RWPE2 (cell line): ENCODE measurements around the gene TNFRSF14.

ENCODE experiments used
- ATAC-seq: fragments of 200-7000 bp; cut with Tn5 transposase; 3 replicates; pipeline ENCODE4 v1.9.1; 2021; ENCODE audit warnings: low read depth
- DNase-seq: peaks from one replicate; pipeline ENCODE4 v3.0.0-alpha.2; 2020; ENCODE audit warnings: low spot score
- H3K27ac ChIP-seq: fragments of 450-650 bp; 2 replicates; pipeline ENCODE4 v1.5.1; 2017; ENCODE audit warnings: mild to moderate bottlenecking; ENCODE audit not compliant: poor library complexity, severe bottlenecking
- H3K27me3 ChIP-seq: fragments of 250-450 bp; sonication (Bioruptor Pico); 2 replicates; pipeline ENCODE4 v1.5.1; 2021; ENCODE audit warnings: mild to moderate bottlenecking, moderate library complexity; ENCODE audit not compliant: insufficient read depth, poor library complexity, severe bottlenecking
- H3K36me3 ChIP-seq: fragments of 250-450 bp; sonication (Bioruptor Pico); 2 replicates; pipeline ENCODE4 v1.5.1; 2020; ENCODE audit warnings: low read depth, mild to moderate bottlenecking, moderate library complexity
- H3K4me1 ChIP-seq: fragments of 250-450 bp; sonication (Bioruptor Pico); 2 replicates; pipeline ENCODE4 v1.5.1; 2021; ENCODE audit warnings: mild to moderate bottlenecking, moderate library complexity; ENCODE audit not compliant: insufficient read depth, poor library complexity, severe bottlenecking
- H3K4me3 ChIP-seq: fragments of 250-450 bp; sonication (Bioruptor Pico); 2 replicates; pipeline ENCODE4 v1.5.1; 2021; ENCODE audit warnings: mild to moderate bottlenecking, moderate library complexity; ENCODE audit not compliant: severe bottlenecking
- H3K9me3 ChIP-seq: fragments of 250-450 bp; sonication (Bioruptor Pico); 2 replicates; pipeline ENCODE4 v1.5.1; 2021; ENCODE audit warnings: mild to moderate bottlenecking, moderate library complexity; ENCODE audit not compliant: severe bottlenecking
- CTCF ChIP-seq: fragments of 450-650 bp; IDR thresholded peaks from one replicate; pipeline ENCODE4 v1.5.1; 2017; ENCODE audit warnings: mild to moderate bottlenecking, moderate library complexity; ENCODE audit not compliant: poor library complexity, severe bottlenecking

The TNFRSF14 gene

GRCh38 chr1:2540816-2541492 is 15.2 kb upstream of the TNFRSF14 start:
- no peak for DNase-seq
- no peaks in the 10 kb centered on the region for H3K36me3 ChIP-seq
- no peak for ATAC-seq
- H3K27ac ChIP-seq = no peak overlapping the region
- no peaks in the 10 kb centered on the region for H3K9me3 ChIP-seq
- no peak overlapping the region for H3K4me3 ChIP-seq
- TF ChIP-seq CTCF = no peak
- peaks cover 12% of the 10 kb centered on the region for H3K4me1 ChIP-seq
- no peaks in the 10 kb centered on the region for H3K27me3 ChIP-seq

DNA sequence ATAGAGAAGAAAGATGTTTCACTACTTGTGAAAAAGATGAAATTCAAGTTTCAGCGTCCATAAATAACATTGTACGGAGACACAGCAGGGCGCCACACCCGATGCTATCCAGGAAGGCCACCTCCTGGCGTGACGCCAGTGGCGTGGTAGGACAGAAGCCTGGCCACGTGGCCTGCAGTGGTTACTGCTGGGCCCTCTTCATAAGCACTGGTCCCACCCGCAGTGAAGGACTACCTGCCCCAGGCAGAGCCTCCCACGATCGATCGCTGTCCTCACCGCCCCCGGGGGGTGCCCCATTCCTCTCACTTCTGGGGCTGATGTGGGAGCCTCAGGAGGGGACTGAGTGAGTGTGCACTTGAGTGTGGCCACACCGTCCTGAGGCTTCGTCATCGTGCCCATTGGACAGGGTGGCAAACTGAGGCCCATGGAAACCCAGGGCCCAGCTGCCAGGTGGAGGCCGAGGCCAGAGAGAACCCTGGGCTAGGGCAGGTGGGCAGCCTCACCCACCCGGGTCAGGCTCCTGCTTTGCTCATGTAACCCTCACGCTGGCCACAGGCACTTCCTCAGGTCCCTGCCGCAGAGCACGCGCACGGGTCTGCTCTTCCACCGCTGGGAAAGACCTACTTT is 14.4 kb upstream of the TNFRSF14 start:
- ATAC-seq = no peak
- Histone ChIP-seq H3K9me3 (no peaks in the 10 kb centered on the region), H3K4me3 (no peak overlapping the region), H3K4me1 (peaks cover 9% of the 10 kb centered on the region), H3K36me3 (no peaks in the 10 kb centered on the region), H3K27ac (no peak overlapping the region), H3K27me3 (no peaks in the 10 kb centered on the region)
- TF ChIP-seq CTCF = no peak
- DNase-seq = no peak

GRCh38 chr1:2542246-2542915 is 13.8 kb upstream of the TNFRSF14 start:
- H3K9me3 ChIP-seq = no peaks in the 10 kb centered on the region
- ATAC-seq = no peak
- TF ChIP-seq CTCF = no peak
- no peaks in the 10 kb centered on the region for H3K36me3 ChIP-seq
- peaks cover 4% of the 10 kb centered on the region for H3K4me1 ChIP-seq
- H3K27me3 ChIP-seq = no peaks in the 10 kb centered on the region
- H3K4me3 ChIP-seq = no peak overlapping the region
- no peak for DNase-seq
- H3K27ac ChIP-seq = no peak overlapping the region

DNA sequence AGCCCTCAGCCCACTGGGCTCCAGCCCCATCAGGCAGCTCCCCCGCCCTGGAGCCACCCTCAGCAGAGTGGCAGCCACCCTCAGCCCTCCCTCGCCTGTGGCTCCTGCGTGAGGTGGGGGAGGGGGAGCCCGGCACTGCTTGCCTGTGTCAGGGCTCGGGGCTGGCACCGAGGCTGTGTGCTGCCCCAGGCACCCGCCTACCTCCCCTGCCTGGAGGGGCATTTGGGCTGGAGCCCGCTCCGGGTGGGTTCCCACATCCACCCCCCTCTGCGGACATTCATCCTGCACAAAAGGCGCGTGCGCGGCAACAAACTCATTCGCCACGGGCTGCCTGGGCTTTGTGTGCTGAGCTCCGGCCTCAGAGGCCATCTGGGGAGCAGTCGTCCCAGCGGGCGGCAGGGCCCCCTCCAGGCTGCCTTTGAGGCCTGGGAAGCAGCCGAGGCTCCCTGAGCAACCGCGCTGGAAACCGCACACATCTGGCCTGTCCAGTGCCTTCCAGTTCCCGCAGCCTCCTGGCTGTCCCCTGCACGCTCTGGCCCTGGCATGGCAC is 12.6 kb upstream of the TNFRSF14 start:
- no peak for TF ChIP-seq CTCF
- Histone ChIP-seq H3K36me3 (no peaks in the 10 kb centered on the region), H3K9me3 (no peaks in the 10 kb centered on the region), H3K4me1 (peaks cover 5% of the 10 kb centered on the region), H3K4me3 (no peak overlapping the region), H3K27ac (no peak overlapping the region), H3K27me3 (no peaks in the 10 kb centered on the region)
- ATAC-seq (no peak), DNase-seq (no peak)
